HEK293 (cell line): ENCODE data around the gene PLK5.

Experiments
- HIC1 ChIP-seq: fragments of 450-650 bp; formaldehyde crosslinking; IDR thresholded peaks from 2 replicates; pipeline ENCODE4 v1.5.1; 2016; ENCODE audit warnings: missing biosample characterization, missing genetic modification characterization
- KLF8 ChIP-seq: fragments of 450-650 bp; formaldehyde crosslinking; IDR thresholded peaks from 2 replicates; pipeline ENCODE4 v1.5.1; 2016; ENCODE audit warnings: missing biosample characterization, missing genetic modification characterization
- PRDM4 ChIP-seq: fragments of 450-650 bp; formaldehyde crosslinking; IDR thresholded peaks from 2 replicates; pipeline ENCODE4 v1.5.1; 2017; ENCODE audit warnings: missing biosample characterization, missing genetic modification characterization
- SALL2 ChIP-seq: fragments of 450-650 bp; formaldehyde crosslinking; IDR thresholded peaks from 2 replicates; pipeline ENCODE4 v1.5.0; 2017; ENCODE audit warnings: missing biosample characterization, mild to moderate bottlenecking, missing genetic modification characterization, borderline replicate concordance
- SETDB1 ChIP-seq: IDR thresholded peaks from one replicate; pipeline ENCODE4 v1.6.1; 2017; ENCODE audit warnings: mild to moderate bottlenecking, low read length, moderate library complexity, mixed read lengths; ENCODE audit not compliant: insufficient read length
- SP2 ChIP-seq: fragments of 450-650 bp; formaldehyde crosslinking; IDR thresholded peaks from 2 replicates; pipeline ENCODE4 v1.5.1; 2016; ENCODE audit warnings: missing biosample characterization, missing genetic modification characterization
- ZBTB17 ChIP-seq: fragments of 450-650 bp; formaldehyde crosslinking; IDR thresholded peaks from 2 replicates; pipeline ENCODE4 v1.5.1; 2016; ENCODE audit warnings: missing biosample characterization, missing genetic modification characterization
- ZBTB49 ChIP-seq: fragments of 450-650 bp; formaldehyde crosslinking; IDR thresholded peaks from 2 replicates; pipeline ENCODE4 v1.5.1; 2016; ENCODE audit warnings: missing biosample characterization, missing genetic modification characterization, low read depth
- ZNF114 ChIP-seq: fragments of 450-650 bp; formaldehyde crosslinking; IDR thresholded peaks from 2 replicates; pipeline ENCODE4 v1.5.0; 2017; ENCODE audit warnings: missing biosample characterization, missing genetic modification characterization
- ZNF133 ChIP-seq: fragments of 450-650 bp; formaldehyde crosslinking; IDR thresholded peaks from 2 replicates; pipeline ENCODE4 v1.5.1; 2016; ENCODE audit warnings: missing biosample characterization, missing genetic modification characterization
- ZNF169 ChIP-seq: fragments of 450-650 bp; formaldehyde crosslinking; IDR thresholded peaks from 2 replicates; pipeline ENCODE4 v1.5.1; 2016; ENCODE audit warnings: missing biosample characterization, missing genetic modification characterization
- ZNF175 ChIP-seq: fragments of 450-650 bp; formaldehyde crosslinking; IDR thresholded peaks from 2 replicates; pipeline ENCODE4 v1.5.1; 2016; ENCODE audit warnings: missing biosample characterization, missing genetic modification characterization
- ZNF2 ChIP-seq: fragments of 450-650 bp; formaldehyde crosslinking; IDR thresholded peaks from 2 replicates; pipeline ENCODE4 v1.5.1; 2016; ENCODE audit warnings: missing biosample characterization, missing genetic modification characterization
- ZNF211 ChIP-seq: fragments of 450-650 bp; formaldehyde crosslinking; IDR thresholded peaks from 2 replicates; pipeline ENCODE4 v1.5.1; 2016; ENCODE audit warnings: low read depth, missing biosample characterization, missing genetic modification characterization
- ZNF223 ChIP-seq: fragments of 450-650 bp; formaldehyde crosslinking; IDR thresholded peaks from 2 replicates; pipeline ENCODE4 v1.5.1; 2016; ENCODE audit warnings: missing biosample characterization, missing genetic modification characterization
- ZNF280C ChIP-seq: fragments of 450-650 bp; formaldehyde crosslinking; IDR thresholded peaks from 2 replicates; pipeline ENCODE4 v1.5.1; 2016; ENCODE audit warnings: missing biosample characterization, missing genetic modification characterization
- ZNF398 ChIP-seq: fragments of 450-650 bp; formaldehyde crosslinking; IDR thresholded peaks from 2 replicates; pipeline ENCODE4 v1.5.1; 2017; ENCODE audit warnings: missing biosample characterization, missing genetic modification characterization
- ZNF426 ChIP-seq: fragments of 450-650 bp; formaldehyde crosslinking; IDR thresholded peaks from 2 replicates; pipeline ENCODE4 v1.5.1; 2017; ENCODE audit warnings: missing biosample characterization, missing genetic modification characterization, mild to moderate bottlenecking, inconsistent platforms, moderate library complexity
- ZNF48 ChIP-seq: fragments of 450-650 bp; formaldehyde crosslinking; IDR thresholded peaks from 2 replicates; pipeline ENCODE4 v1.5.1; 2016; ENCODE audit warnings: missing biosample characterization, missing genetic modification characterization
- ZNF518A ChIP-seq: fragments of 450-650 bp; formaldehyde crosslinking; conservative IDR thresholded peaks from 2 replicates; pipeline ENCODE4 v1.5.1; 2016; ENCODE audit warnings: low read depth, missing biosample characterization, missing genetic modification characterization
- ZNF555 ChIP-seq: fragments of 450-650 bp; formaldehyde crosslinking; conservative IDR thresholded peaks from 2 replicates; pipeline ENCODE4 v1.5.1; 2017; ENCODE audit warnings: missing biosample characterization, mild to moderate bottlenecking, missing genetic modification characterization, inconsistent platforms
- ZNF830 ChIP-seq: fragments of 450-650 bp; IDR thresholded peaks from 2 replicates; pipeline ENCODE4 v1.5.0; 2018; ENCODE audit warnings: missing biosample characterization, missing genetic modification characterization, low read depth, mild to moderate bottlenecking, moderate library complexity
- ZNF837 ChIP-seq: fragments of 450-650 bp; formaldehyde crosslinking; IDR thresholded peaks from 2 replicates; pipeline ENCODE4 v1.5.1; 2016; ENCODE audit warnings: missing biosample characterization, missing genetic modification characterization

Gene PLK5

GRCh38 chr19:1482361-1483130 is 41.3 kb upstream of the PLK5 start (continued):
- TF ChIP-seq ZNF280C (tag by site-specific recombination) (no peak), SP2 (tag by site-specific recombination) (no peak), SALL2 (tag by site-specific recombination) (no peak), ZNF518A (no peak), ZNF830 (tag by site-specific recombination) (no peak), ZBTB17 (no peak), ZNF426 (tag by site-specific recombination) (no peak), ZNF48 (no peak), ZNF211 (tag by site-specific recombination) (no peak), SETDB1 (no peak), ZNF555 (tag by site-specific recombination) (no peak), ZNF175 (no peak), ZNF398 (tag by site-specific recombination) (no peak), ZNF2 (tag by site-specific recombination) (peak; percentile 67; the same call in 1 of the 2 replicates), KLF8 (tag by site-specific recombination) (peak; percentile 26; the same call in 1 of the 2 replicates), PRDM4 (tag by site-specific recombination) (no peak), ZNF169 (tag by site-specific recombination) (no peak), HIC1 (tag by site-specific recombination) (no peak), ZBTB49 (no peak), ZNF223 (tag by site-specific recombination) (no peak), ZNF114 (tag by site-specific recombination) (no peak), ZNF133 (tag by site-specific recombination) (no peak), ZNF837 (no peak)
